ENCODE measurements around the gene SPTLC1.

Gene SPTLC1

GRCh38 chr9:92077888-92078287 is 37.3 kb downstream of the SPTLC1 start:
- no peak for DNase-seq

- no peak for DNase-seq
These were observed 43.6 kb downstream of the SPTLC1 start for GRCh38 chr9:92071634-92072033.

- no peak for DNase-seq
These were observed 49.0 kb downstream of the SPTLC1 start for GRCh38 chr9:92066168-92066567.

- DNase-seq = no peak
These were observed 50.5 kb downstream of the SPTLC1 start for GRCh38 chr9:92064711-92065110.

- DNase-seq = no peak
These were observed 54.0 kb downstream of the SPTLC1 start for GRCh38 chr9:92061184-92061583.

- no peak for DNase-seq
These were observed 55.6 kb downstream of the SPTLC1 start for GRCh38 chr9:92059661-92060060.

GRCh38 chr9:92058723-92059444 is 56.3 kb downstream of the SPTLC1 start:
- DNase-seq = no peak

- DNase-seq = no peak
These were observed 57.2 kb downstream of the SPTLC1 start for GRCh38 chr9:92058026-92058425.

GRCh38 chr9:92057226-92057625 is 58.0 kb downstream of the SPTLC1 start:
- DNase-seq = no peak

GRCh38 chr9:92055624-92056023 is 59.6 kb downstream of the SPTLC1 start:
- no peak for DNase-seq

- no peak for DNase-seq
These were observed 66.1 kb downstream of the SPTLC1 start for GRCh38 chr9:92048924-92049625.

- no peak for DNase-seq
These were observed 67.7 kb downstream of the SPTLC1 start for GRCh38 chr9:92047500-92047899.

GRCh38 chr9:92046676-92047075 is 68.5 kb downstream of the SPTLC1 start:
- no peak for DNase-seq

GRCh38 chr9:92044936-92045335 is 70.3 kb downstream of the SPTLC1 start:
- no peak for DNase-seq

- DNase-seq = no peak
These were observed 72.2 kb downstream of the SPTLC1 start for GRCh38 chr9:92043002-92043401.

- DNase-seq = no peak
These were observed 73.0 kb downstream of the SPTLC1 start for GRCh38 chr9:92042260-92042659.

GRCh38 chr9:92036756-92037155 is 78.5 kb downstream of the SPTLC1 start:
- no peak for DNase-seq

GRCh38 chr9:92036411-92036746 is 78.8 kb downstream of the SPTLC1 start:
- no peak for DNase-seq

- no peak for DNase-seq
These were observed 79.4 kb downstream of the SPTLC1 start for GRCh38 chr9:92035687-92036410.

- DNase-seq = no peak
These were observed 80.1 kb downstream of the SPTLC1 start for GRCh38 chr9:92035146-92035545.

- no peak for DNase-seq
These were observed 81.2 kb downstream of the SPTLC1 start for GRCh38 chr9:92033991-92034390.

GRCh38 chr9:92033307-92033706 is 81.9 kb downstream of the SPTLC1 start:
- no peak for DNase-seq

GRCh38 chr9:92032891-92033290 is 82.3 kb downstream of the SPTLC1 start:
- DNase-seq = no peak

- DNase-seq = no peak
These were observed 84.8 kb downstream of the SPTLC1 start for GRCh38 chr9:92030367-92030766.
